GM18868 (cell line): Measurements from ENCODE around the gene CNTNAP3.
"Not testable (repeated sequence)": the region's sequence is repeated elsewhere in the genome, so short reads cannot be mapped to it uniquely, and the experiment has no call there.

ENCODE experiments used
- ATAC-seq: cut with Tn5 transposase; IDR thresholded peaks from one replicate; pipeline ENCODE4 v1.9.1; 2021; ENCODE audit warnings: mild to moderate bottlenecking, moderate library complexity; ENCODE audit not compliant: unreplicated experiment

The CNTNAP3 gene

GRCh38 chr9:39287980-39288379 is at the start of gene CNTNAP3:
Gene CNTNAP3, minus strand, starts transcription at chr9:39288167. Its CDS starts 103 bp downstream, at chr9:39288064.
- ATAC-seq, result not testable (repeated sequence)

- not testable (repeated sequence) for ATAC-seq
These were observed 8.0 kb downstream of the CNTNAP3 start for GRCh38 chr9:39279995-39280394.

- ATAC-seq, result not testable (repeated sequence)
These were observed 45.5 kb downstream of the CNTNAP3 start for GRCh38 chr9:39242513-39242912.

- ATAC-seq, result not testable (repeated sequence)
These were observed 55.6 kb downstream of the CNTNAP3 start for GRCh38 chr9:39232130-39232991.

GRCh38 chr9:39215976-39216375 is 72.0 kb downstream of the CNTNAP3 start:
- ATAC-seq, result not testable (repeated sequence)

- not testable (repeated sequence) for ATAC-seq
These were observed 78.2 kb downstream of the CNTNAP3 start for GRCh38 chr9:39209773-39210172.

- not testable (repeated sequence) for ATAC-seq
These were observed 81.3 kb downstream of the CNTNAP3 start for GRCh38 chr9:39206643-39207042.

GRCh38 chr9:39205842-39206241 is 82.1 kb downstream of the CNTNAP3 start:
- not testable (repeated sequence) for ATAC-seq

- not testable (repeated sequence) for ATAC-seq
These were observed 87.6 kb downstream of the CNTNAP3 start for GRCh38 chr9:39200412-39200811.

GRCh38 chr9:39198000-39198709 is 89.8 kb downstream of the CNTNAP3 start:
- ATAC-seq, result not testable (repeated sequence)

GRCh38 chr9:39171370-39171769 is 116.6 kb downstream of the CNTNAP3 start:
- not testable (repeated sequence) for ATAC-seq

- not testable (repeated sequence) for ATAC-seq
These were observed 130.3 kb downstream of the CNTNAP3 start for GRCh38 chr9:39157714-39158113.

GRCh38 chr9:39132826-39133552 is 155.0 kb downstream of the CNTNAP3 start:
- ATAC-seq, result not testable (repeated sequence)

- ATAC-seq, result not testable (repeated sequence)
These were observed 166.6 kb downstream of the CNTNAP3 start for GRCh38 chr9:39121401-39121800.

GRCh38 chr9:39111746-39112145 is 176.2 kb downstream of the CNTNAP3 start:
- not testable (repeated sequence) for ATAC-seq

GRCh38 chr9:39108145-39108544 is 179.8 kb downstream of the CNTNAP3 start:
- no peak for ATAC-seq

GRCh38 chr9:39097208-39097607 is 190.8 kb downstream of the CNTNAP3 start:
- not testable (repeated sequence) for ATAC-seq

GRCh38 chr9:39085311-39085710 is 202.7 kb downstream of the CNTNAP3 start:
- not testable (repeated sequence) for ATAC-seq

- not testable (repeated sequence) for ATAC-seq
These were observed 205.4 kb downstream of the CNTNAP3 start for GRCh38 chr9:39082574-39082973.

- not testable (repeated sequence) for ATAC-seq
These were observed 207.9 kb downstream of the CNTNAP3 start for GRCh38 chr9:39080081-39080480.
